Erythroblast (primary cell): ENCODE data around the gene RREB1.

ENCODE experiments used
- GATA1 ChIP-seq: IDR thresholded peaks from 2 replicates; pipeline ENCODE4 v1.6.1; 2011; ENCODE audit warnings: low read depth, mild to moderate bottlenecking, control low read depth, low read length, moderate library complexity
- POLR2A ChIP-seq: IDR thresholded peaks from 2 replicates; pipeline ENCODE4 v1.6.1; 2011; ENCODE audit warnings: mild to moderate bottlenecking, low read length

DNA sequence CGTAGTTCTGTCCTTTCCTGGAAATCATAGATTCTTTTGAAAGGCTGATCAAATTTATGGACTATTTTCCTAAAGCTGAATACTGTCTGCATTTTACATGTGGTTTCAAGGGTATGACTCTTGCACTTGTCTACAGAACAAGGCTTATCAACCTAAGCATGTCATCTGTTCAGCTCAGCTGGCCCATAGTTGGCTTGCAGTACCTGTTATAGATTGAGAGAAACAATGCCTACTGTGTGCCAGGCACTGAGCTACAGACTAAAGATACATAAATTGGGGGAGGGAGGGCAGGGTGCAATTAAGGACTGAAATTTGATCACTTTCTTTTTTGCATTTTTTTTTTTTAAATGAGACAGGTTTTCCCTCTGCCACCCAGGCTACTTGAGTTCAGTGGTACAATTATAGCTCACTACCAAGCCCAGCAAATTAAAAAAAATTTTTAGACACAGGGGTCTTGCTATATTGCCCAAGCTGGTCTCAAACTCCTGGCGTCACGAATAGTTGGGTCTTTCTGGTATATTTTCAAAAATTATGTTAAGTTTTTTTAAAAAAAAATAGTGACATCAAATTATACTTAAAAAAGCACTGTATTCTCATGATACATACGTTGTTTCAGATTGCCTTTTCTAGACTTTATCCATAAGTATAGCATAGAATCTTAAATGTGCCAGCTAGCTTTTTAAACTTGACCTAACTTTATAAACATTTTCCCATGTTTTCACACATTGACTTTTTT, 52.2 kb downstream of the RREB1 start:
- no peak for TF ChIP-seq POLR2A
- TF ChIP-seq GATA1 = no peak
